Muscle layer of duodenum (tissue), 2 donors: ENCODE data around the gene PCMT1.
"Not testable (repeated sequence)": the region's sequence is repeated elsewhere in the genome, so short reads cannot be mapped to it uniquely, and the experiment has no call there.

Experiments used
- H3K27ac ChIP-seq: one replicate; pipeline ENCODE4 v1.7.0; 2013; ENCODE audit warnings: mild to moderate bottlenecking, low read length
- H3K27me3 ChIP-seq: one replicate; pipeline ENCODE4 v1.7.0; 2013; ENCODE audit warnings: low read depth, mild to moderate bottlenecking, control low read depth, low read length
- H3K36me3 ChIP-seq, 2 donors: one replicate each; pipeline ENCODE4 v1.7.0; 2013; ENCODE audit warnings: low read length in 2 of 2, control low read depth in 1 of 2, mild to moderate bottlenecking in 1 of 2; ENCODE audit not compliant: insufficient read depth in 2 of 2, control insufficient read depth in 1 of 2
- H3K4me1 ChIP-seq, 2 donors: one replicate each; pipeline ENCODE4 v1.7.0; 2013; ENCODE audit warnings: low read length in 2 of 2, mild to moderate bottlenecking in 2 of 2, control low read depth in 1 of 2, moderate library complexity in 1 of 2; ENCODE audit not compliant: insufficient read depth in 2 of 2, control insufficient read depth in 1 of 2
- H3K4me3 ChIP-seq, 2 donors: one replicate each; pipeline ENCODE4 v1.7.0; 2013; ENCODE audit warnings: low read length in 2 of 2, low read depth in 1 of 2, mild to moderate bottlenecking in 1 of 2
- H3K9me3 ChIP-seq, 2 donors: one replicate each; pipeline ENCODE4 v1.7.0; 2013; ENCODE audit warnings: low read length in 2 of 2, control low read depth in 1 of 2, mild to moderate bottlenecking in 1 of 2; ENCODE audit not compliant: control insufficient read depth in 1 of 2
- donor health status: healthy.

PCMT1 gene

DNA sequence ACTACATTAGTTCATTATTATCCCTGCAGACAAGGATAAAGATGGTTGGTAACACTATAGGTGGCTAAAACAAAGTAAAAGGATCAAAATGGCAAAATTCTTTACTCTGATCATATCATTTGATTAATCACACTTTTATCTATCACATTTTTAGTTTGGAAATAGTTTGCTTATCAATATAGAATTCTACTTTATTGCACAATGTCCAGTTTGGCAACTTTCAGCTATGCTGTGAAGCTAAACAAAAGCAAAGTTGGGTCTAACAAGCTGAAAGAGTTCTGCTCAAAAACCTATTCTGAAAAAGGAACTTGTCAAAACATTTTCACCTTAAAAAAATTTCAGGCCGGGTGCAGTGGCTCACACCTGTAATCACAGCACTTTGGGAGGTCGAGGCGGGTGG lies 23.8 kb upstream of the PCMT1 start:
- no peak overlapping the region for H3K4me3 ChIP-seq
- H3K36me3 ChIP-seq: peaks cover 17 to 37% of the 10 kb centered on the region in 2 donors
- H3K27ac ChIP-seq: no peak overlapping the region
- H3K27me3 ChIP-seq: no peaks in the 10 kb centered on the region
- no peaks in the 10 kb centered on the region for H3K4me1 ChIP-seq
- H3K9me3 ChIP-seq: no peaks in the 10 kb centered on the region

DNA sequence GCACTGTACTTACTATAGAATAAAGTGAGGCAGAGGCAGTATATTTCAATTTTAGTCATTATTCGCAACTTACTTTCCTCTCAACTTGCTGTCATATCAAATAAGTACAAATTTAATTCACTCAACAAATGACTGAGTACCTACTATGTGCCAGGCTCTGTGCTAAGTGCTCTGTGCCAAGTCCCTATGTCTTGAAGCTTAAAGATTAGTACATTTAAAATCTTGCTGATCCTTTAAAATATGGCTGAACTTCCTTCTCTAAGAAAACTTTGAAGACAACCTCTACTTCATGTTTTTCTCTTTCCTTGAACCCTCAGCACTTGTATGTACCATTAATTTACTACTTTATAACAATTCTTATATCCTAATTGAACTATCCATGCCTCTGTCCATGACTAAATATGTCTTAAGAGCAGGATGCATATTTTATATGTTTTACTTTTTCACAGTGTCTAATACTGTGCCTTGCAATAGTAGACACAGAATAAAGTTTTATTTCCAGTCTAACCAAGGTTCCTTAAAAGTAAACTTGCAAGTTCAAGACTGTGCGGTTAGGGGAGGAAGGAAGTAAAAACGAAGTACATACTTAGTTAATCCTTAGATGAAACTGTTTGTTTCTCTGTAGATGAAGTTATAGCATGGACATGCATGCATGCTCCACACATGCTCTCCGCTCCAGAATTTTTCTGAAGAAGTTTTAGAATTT lies 21.6 kb upstream of the PCMT1 start:
- peaks cover 21 to 40% of the 10 kb centered on the region in 2 donors for H3K36me3 ChIP-seq
- H3K27ac ChIP-seq: no peak overlapping the region
- no peaks in the 10 kb centered on the region for H3K27me3 ChIP-seq
- H3K4me1 ChIP-seq: no peaks in the 10 kb centered on the region
- H3K4me3 ChIP-seq: no peak overlapping the region
- no peaks in the 10 kb centered on the region for H3K9me3 ChIP-seq

DNA sequence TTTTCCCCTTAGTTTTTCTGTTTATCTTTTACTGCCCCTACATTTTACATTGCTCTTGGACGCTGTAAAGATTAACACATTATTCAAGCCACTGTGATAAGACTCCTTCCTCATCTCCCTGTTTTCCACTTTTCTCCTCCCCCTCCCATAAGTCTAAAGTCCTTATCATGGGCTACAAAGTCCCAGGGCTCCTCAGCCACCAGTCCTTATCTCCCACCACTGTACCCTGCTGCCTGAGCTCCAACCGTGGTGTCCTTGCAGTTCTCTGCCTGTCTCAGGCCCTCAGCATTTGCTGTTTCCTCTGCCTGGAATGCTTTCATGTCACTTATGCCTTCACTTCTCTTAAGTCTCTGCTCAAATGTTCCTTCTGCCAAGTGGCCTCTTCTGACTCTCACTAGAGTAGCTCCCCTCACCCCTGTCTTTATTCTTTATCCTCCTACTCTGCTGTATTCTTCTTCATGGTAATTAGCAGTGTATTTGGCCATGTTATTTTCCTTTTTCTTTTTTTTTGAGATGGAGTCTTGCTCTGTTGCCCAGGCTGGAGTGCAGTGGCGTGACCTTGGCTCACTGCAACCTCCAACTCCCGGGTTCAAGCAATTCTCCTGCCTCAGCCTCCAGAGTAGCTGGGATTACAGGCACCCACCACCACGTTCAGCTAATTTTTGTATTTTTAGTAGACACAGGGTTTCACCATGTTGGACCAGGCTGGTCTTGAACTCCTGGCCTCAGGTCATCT lies 20.9 kb upstream of the PCMT1 start:
- H3K27ac ChIP-seq: no peak overlapping the region
- no peaks in the 10 kb centered on the region for H3K4me1 ChIP-seq
- H3K36me3 ChIP-seq: peaks cover 21 to 45% of the 10 kb centered on the region in 2 donors
- no peaks in the 10 kb centered on the region for H3K27me3 ChIP-seq
- H3K4me3 ChIP-seq: no peak overlapping the region
- H3K9me3 ChIP-seq: no peaks in the 10 kb centered on the region

DNA sequence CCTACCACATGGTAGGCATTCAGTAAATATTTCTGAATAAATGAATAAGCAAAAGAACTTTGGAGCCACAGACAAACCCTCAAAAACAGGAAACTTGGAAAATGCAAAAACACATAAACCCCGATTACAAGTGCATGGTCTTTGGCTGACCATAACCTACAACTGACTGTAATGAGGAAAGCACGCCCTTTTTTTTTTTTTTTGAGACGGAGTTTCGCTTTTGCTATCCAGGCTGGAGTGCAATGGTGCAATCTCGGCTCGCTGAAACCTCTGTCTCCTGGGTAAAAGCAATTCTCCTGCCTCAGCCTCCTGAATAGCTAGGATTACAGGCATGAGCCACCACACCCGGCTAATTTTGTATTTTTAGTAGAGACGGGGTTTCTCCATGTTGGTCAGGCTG lies 19.7 kb upstream of the PCMT1 start:
- no peak overlapping the region for H3K4me3 ChIP-seq
- H3K9me3 ChIP-seq: no peaks in the 10 kb centered on the region
- no peaks in the 10 kb centered on the region for H3K27me3 ChIP-seq
- no peaks in the 10 kb centered on the region for H3K4me1 ChIP-seq
- peaks cover 23 to 47% of the 10 kb centered on the region in 2 donors for H3K36me3 ChIP-seq
- H3K27ac ChIP-seq: no peak overlapping the region

DNA sequence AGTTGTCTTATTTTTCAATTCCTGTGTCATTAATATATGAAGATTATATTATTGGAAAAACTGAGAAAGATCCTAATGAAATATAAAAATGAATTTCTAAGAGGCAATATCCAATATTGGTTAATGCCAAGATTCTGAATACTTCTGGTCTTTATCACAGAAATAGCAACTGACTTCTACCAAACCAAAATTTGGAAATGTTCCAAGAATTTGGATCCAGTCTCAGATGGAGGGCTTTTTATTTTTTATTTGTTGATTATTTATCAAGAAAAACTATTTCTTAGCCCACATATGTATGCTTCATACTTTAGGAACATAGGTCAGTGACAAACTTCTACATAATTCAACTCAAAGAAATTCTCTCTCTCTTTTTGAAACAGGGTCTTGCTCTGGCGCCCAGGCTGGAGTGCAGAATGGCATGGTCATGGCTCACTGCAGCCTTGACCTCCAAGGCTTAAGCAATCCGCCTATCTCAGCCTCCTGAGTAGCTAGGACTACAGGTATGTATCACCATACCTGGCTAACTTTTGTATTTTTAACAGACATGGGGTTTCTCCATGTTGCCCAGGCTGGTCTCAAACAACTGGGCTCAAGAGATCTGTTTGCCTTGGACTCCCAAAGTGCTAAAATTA lies 16.3 kb upstream of the PCMT1 start:
- H3K4me3 ChIP-seq: no peak overlapping the region
- peaks cover 20 to 53% of the 10 kb centered on the region in 2 donors for H3K36me3 ChIP-seq
- H3K4me1 ChIP-seq: no peaks in the 10 kb centered on the region
- no peaks in the 10 kb centered on the region for H3K9me3 ChIP-seq
- H3K27ac ChIP-seq: no peak overlapping the region
- H3K27me3 ChIP-seq: no peaks in the 10 kb centered on the region

DNA sequence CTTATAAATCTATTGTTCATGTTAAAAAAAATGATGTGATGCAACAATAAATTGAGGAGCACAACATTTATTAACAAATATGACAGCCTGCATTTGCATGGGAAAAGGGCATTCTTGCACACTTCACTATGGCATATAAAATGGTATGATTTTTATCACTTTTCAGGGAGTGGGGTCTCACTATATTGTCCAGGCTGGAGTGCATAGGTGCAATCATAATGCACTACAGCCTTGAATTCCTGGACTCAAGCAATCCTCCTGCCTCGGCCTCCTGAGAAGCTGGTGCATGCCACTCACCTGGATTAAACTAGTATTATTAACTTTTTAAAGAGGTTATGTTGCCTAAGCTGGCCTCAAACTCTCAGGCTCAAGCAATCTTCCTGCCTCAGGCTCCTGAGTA lies 14.6 kb upstream of the PCMT1 start:
- peaks cover 22 to 52% of the 10 kb centered on the region in 2 donors for H3K36me3 ChIP-seq

DNA sequence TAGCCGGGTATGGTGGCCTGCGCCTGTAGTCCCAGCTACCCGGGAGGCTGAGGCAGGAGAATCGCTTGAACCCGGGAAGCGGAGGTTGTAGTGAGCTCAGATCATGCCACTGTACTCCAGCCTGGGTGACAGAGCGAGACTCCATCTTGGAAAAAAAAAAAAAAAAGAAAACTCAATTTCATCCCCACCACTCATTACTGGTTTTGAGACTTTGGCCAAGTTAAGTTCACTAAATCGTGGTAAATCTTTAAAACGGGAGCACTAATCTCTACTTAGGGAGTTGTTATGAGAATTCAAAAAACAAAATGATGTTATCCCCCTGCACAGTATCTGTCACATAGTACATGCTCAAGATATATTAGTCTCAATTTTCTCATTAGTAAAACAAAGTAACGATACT lies 4.3 kb upstream of the PCMT1 start:
- peaks cover 10 to 26% of the 10 kb centered on the region in 2 donors for H3K36me3 ChIP-seq
- H3K4me3 ChIP-seq: peak overlapping the region; percentile 82 to 97
- not testable (repeated sequence) for H3K9me3 ChIP-seq

More for the DNA sequence above, 14.6 kb upstream of the PCMT1 start:
- Histone ChIP-seq H3K9me3 (no peaks in the 10 kb centered on the region), H3K27me3 (no peaks in the 10 kb centered on the region), H3K4me1 (no peaks in the 10 kb centered on the region), H3K27ac (no peak overlapping the region), H3K4me3 (no peak overlapping the region)

DNA sequence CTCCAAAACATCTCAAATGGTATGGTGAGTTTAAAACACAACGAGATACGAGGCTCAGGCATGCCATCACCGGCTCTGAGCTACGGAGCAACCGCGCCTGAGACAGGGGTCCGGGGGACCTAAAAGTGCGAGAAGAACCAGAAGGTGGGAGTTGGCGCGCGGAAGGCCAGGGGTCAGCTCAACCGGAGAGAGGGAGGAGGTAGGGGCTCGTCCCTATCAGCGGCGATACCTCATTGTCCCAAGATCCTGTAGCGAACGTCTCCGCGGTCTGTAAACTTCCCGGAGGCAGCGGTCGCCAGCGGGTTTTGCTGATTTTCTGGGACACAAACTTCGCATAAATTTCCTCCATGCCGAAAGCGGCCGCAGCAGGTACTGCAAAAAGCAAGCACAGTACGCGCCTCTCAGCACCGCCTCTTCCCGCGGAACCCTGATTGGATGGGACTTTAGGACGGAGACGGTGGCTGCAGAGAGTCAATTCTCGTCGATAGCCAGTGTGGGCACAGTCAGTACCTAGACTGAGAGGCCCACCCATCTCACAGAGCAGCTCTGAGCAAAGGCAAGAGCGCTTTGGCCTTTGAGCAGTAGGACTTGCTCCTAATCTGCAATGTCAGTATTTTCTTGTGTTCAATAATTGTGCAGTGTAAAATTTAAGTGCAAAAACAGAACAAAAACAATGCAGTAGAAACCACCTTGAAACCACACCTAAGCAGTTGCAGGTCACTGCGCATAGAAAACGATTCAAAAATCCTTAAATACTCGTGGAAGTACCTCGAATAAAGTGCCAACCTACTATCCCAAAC lies 3.2 kb upstream of the PCMT1 start, which contains the start of gene NUP43:
Gene NUP43, minus strand, starts transcription at position 383 of the 800 bp plus-strand sequence. Its CDS starts 34 bp downstream, at position 349.
- Histone ChIP-seq H3K27ac (peak within 1 kb of the TSS; percentile 74), H3K4me1 (peaks cover 0 to 26% of the 10 kb centered on the region in 2 donors), H3K9me3 (no peaks in the 10 kb centered on the region), H3K4me3 (peak within 1 kb of the TSS; percentile 82 to 97), H3K27me3 (no peaks in the 10 kb centered on the region), H3K36me3 (peaks cover 4 to 15% of the 10 kb centered on the region in 2 donors)

More for the DNA sequence above, 4.3 kb upstream of the PCMT1 start:
- H3K4me1 ChIP-seq: peaks cover 0 to 16% of the 10 kb centered on the region in 2 donors
- H3K27ac ChIP-seq, H3K27me3 ChIP-seq: not testable (repeated sequence)

DNA sequence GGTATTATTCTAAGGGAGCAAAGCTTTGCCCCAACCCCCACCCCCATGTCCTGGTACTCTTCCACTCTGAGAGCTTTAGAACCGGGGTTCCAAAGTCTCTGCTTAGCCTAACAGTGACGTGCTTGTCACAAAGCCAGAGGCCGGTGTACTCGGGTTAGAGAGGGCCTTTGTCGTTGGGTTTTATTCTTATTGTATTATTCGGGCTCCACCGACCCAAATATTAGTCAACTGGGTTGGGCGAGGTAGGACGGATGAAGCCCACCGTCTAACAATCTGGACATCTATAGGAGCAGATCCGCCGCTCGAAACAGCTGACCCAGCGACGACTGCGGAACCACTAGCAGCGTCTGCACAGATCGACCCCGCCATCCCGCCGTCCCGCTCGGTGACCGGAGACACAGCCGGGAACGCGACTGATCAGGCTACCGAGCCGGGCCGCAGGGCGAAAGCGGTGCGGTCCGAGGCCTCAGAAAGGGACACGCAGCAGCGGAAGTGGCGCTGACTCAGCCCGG lies 403 bp upstream of the PCMT1 start:
- Histone ChIP-seq H3K27ac (peak overlapping the region; percentile 72), H3K4me1 (peaks cover 0 to 34% of the 10 kb centered on the region in 2 donors), H3K4me3 (peak overlapping the region; percentile 82 to 99)
- H3K27me3 ChIP-seq, H3K9me3 ChIP-seq, H3K36me3 ChIP-seq: not testable (repeated sequence)

DNA sequence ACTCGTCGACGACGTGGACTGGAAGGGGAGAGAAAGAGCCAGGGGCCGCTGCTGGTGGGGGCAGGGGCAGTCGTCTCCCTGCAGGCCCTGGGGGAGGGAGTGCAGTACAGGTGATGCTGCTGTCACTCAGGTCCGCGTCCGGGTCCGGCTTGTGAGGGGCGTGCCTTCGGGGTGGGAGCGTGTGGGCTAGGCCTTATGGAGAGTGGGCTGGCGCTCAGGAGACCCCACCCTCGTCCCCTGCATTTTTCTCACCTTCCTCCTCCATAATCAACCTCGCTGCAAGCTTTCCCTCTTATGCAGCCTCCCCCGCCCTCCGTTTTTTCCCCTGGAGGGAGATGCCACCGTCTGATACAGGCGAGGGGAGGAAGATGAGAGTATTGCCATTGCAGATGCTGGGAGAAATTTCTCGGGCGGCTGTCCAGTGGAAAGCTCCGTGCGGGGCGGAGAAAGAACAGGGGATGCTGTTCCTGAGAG lies 632 bp downstream of the PCMT1 start:
- H3K27ac ChIP-seq: peak overlapping the region; percentile 72
- H3K4me1 ChIP-seq: peaks cover 0 to 31% of the 10 kb centered on the region in 2 donors

More for the DNA sequence above, 632 bp downstream of the PCMT1 start:
- Histone ChIP-seq H3K9me3 (no peaks in the 10 kb centered on the region), H3K36me3 (no peaks in the 10 kb centered on the region), H3K4me3 (peak overlapping the region; percentile 82 to 99), H3K27me3 (no peaks in the 10 kb centered on the region)
